Esophagus muscularis mucosa (tissue), 4 donors: ENCODE results near the gene SMIM5. TPM values are rescaled to one million over a fixed set of nuclear protein-coding genes. Genes with fewer than 3 reads are reported as not detected.

Experiments used
- DNase-seq: peaks from one replicate; pipeline ENCODE4 v3.0.0-alpha.2; 2017; ENCODE audit errors: extremely low spot score
- H3K27ac ChIP-seq, 4 donors: fragments of 200-600 bp; sonication (generic); replicated peaks in 1 of 4; 1 replicate in 3 of 4; 2 replicates in 1 of 4; pipeline ENCODE4 v1.5.1; 2016 to 2019; ENCODE audit warnings: mild to moderate bottlenecking in 1 of 4
- H3K27me3 ChIP-seq, 4 donors: fragments of 200-600 bp; sonication (generic); one replicate each; pipeline versions ENCODE4 v1.5.1 to v1.6.0; 2016 to 2019
- H3K36me3 ChIP-seq, 4 donors: fragments of 200-600 bp; sonication (generic); one replicate each; pipeline ENCODE4 v1.5.1; 2016 to 2019
- H3K4me1 ChIP-seq, 4 donors: fragments of 200-600 bp; sonication (generic); one replicate each; pipeline ENCODE4 v1.5.1; 2016 to 2019
- H3K4me3 ChIP-seq, 4 donors: fragments of 200-600 bp; sonication (generic); 1 replicate in 2 of 4; 2 replicates in 2 of 4; pipeline ENCODE4 v1.5.1; 2016 to 2019; ENCODE audit warnings: mild to moderate bottlenecking in 4 of 4, moderate library complexity in 1 of 4
- H3K9me3 ChIP-seq, 4 donors: fragments of 200-600 bp; sonication (generic); 1 replicate in 3 of 4; 2 replicates in 1 of 4; pipeline ENCODE4 v1.5.1; 2016 to 2019
- EP300 ChIP-seq: sonication (generic); formaldehyde crosslinking; IDR thresholded peaks from one replicate; pipeline ENCODE4 v1.6.1; 2017; ENCODE audit warnings: antibody characterized with exemption
- POLR2A ChIP-seq: fragments of 450-650 bp; IDR thresholded peaks from one replicate; pipeline ENCODE4 v1.6.1; 2017; ENCODE audit warnings: antibody characterized with exemption, moderate library complexity, mild to moderate bottlenecking, low read depth
- POLR2AphosphoS5 ChIP-seq, 2 donors: sonication (generic); formaldehyde crosslinking; IDR thresholded peaks; one replicate each; pipeline ENCODE4 v1.6.1; 2017; ENCODE audit warnings: antibody characterized with exemption in 2 of 2
- WGBS: methylation state at CpG from one replicate; pipeline ENCODE4 v1.1.5; 2018; 5-methylcytosine and 5-hydroxymethylcytosine counted together
- intact Hi-C: fragments of 100-400 bp; cut with DNase I; formaldehyde crosslinking; loops from one replicate; pipeline ENCODE4 v1.15.1; 2023
- total RNA-seq, 4 donors: library from RNA; depleted of rRNA; stranded (reverse); fragments of >200 nt; gene quantifications; one replicate each; pipeline versions ENCODE4 v1.1.0 to v1.2.1, GENCODE V29; 2016
- TF ChIP-seq, protein P1 (sequence below), 3 experiments: fragments of 200-600 bp in 2 of 3; fragments of 450-650 bp in 1 of 3; sonication (generic) in 2 of 3; IDR thresholded peaks; one replicate each; pipeline ENCODE4 v1.5.1; 2017 to 2019; ENCODE audit warnings: antibody characterized with exemption in 3 of 3, mild to moderate bottlenecking in 2 of 3, moderate library complexity in 1 of 3

SMIM5 gene
- total RNA-seq, 4 donors from 2014 or later: 4.3 to 6.6 (median 5.6) TPM

DNA sequence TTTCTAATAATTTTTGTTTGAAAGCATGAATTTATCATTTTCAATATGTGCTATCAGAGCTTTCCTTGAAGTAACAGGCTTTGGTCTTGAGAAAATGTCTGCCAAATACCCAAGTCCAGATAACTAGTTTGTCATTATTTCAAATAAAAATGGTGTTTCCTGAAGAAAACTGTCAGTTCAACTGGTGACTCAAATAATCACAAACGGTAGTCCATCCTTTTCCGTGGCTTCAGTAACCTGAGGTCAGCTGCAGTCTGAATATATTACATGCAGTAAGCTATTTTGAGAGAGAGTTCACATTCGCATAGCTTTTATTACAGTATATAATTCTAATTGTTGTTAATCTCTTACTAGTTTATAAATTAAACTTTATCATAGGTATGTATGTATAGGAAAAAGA, 43.2 kb downstream of the SMIM5 start:
- Histone ChIP-seq H3K4me3 (no peak overlapping the region), H3K4me1 (peaks cover 18 to 38% (median 34%) of the 10 kb centered on the region in 4 donors), H3K36me3 (peaks cover 7 to 65% (median 53%) of the 10 kb centered on the region in 4 donors), H3K9me3 (no peaks in the 10 kb centered on the region), H3K27ac (no peak overlapping the region), H3K27me3 (no peaks in the 10 kb centered on the region)
- 60% methylated on average over 3 of the region's 3 CpGs for WGBS
- intact Hi-C loops: no loop called here
- no peak for DNase-seq
- TF ChIP-seq, protein P1, sequence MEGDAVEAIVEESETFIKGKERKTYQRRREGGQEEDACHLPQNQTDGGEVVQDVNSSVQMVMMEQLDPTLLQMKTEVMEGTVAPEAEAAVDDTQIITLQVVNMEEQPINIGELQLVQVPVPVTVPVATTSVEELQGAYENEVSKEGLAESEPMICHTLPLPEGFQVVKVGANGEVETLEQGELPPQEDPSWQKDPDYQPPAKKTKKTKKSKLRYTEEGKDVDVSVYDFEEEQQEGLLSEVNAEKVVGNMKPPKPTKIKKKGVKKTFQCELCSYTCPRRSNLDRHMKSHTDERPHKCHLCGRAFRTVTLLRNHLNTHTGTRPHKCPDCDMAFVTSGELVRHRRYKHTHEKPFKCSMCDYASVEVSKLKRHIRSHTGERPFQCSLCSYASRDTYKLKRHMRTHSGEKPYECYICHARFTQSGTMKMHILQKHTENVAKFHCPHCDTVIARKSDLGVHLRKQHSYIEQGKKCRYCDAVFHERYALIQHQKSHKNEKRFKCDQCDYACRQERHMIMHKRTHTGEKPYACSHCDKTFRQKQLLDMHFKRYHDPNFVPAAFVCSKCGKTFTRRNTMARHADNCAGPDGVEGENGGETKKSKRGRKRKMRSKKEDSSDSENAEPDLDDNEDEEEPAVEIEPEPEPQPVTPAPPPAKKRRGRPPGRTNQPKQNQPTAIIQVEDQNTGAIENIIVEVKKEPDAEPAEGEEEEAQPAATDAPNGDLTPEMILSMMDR (IDR thresholded peaks at IDR 0.05): no peak
- TF ChIP-seq POLR2AphosphoS5 (IDR thresholded peaks at IDR 0.05): no peak
- no peak for TF ChIP-seq EP300

DNA sequence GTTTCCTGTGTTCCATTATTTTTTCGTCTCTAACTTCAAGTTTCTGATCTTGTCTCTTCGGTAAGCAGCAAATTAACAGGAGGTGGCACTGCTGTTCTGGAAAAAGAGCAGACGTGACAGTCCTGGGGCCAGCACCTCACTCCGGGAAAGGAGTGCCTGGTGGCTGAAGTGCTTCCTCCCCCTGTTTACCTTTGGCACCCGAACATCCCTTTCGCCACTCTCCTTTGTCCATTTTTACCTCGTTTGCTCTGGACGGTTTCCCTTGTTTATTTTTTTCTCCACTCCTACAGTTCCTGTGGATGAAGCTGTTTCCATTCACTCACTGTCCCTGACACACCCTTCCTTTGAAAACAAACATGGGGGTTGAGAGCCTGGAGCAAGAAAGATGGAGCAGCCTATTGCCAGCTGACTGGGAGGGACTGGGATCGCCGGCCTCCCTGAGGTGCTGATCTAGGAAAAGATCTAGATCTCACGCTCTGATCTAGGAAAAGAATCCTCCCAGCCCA, 46.5 kb downstream of the SMIM5 start:
- H3K27me3 ChIP-seq: no peaks in the 10 kb centered on the region
- H3K4me1 ChIP-seq: peaks cover 32 to 52% (median 43%) of the 10 kb centered on the region in 4 donors
- H3K27ac ChIP-seq: peak overlapping the region; percentile 48 to 60 (median 52)
- H3K4me3 ChIP-seq: no peak overlapping the region
- no peak for DNase-seq
- WGBS: 60% methylated on average over 11 of the region's 11 CpGs
- intact Hi-C loops: no loop called here
- peaks cover 0 to 40% (median 25%) of the 10 kb centered on the region in 4 donors for H3K36me3 ChIP-seq
- TF ChIP-seq, protein P1 (IDR thresholded peaks at IDR 0.05): peak in 1 of 3 experiments; percentile 13
- TF ChIP-seq POLR2AphosphoS5 (IDR thresholded peaks at IDR 0.05): peak in 1 of 2 donors; percentile 29
- TF ChIP-seq POLR2A: no peak
- H3K9me3 ChIP-seq: no peaks in the 10 kb centered on the region

DNA sequence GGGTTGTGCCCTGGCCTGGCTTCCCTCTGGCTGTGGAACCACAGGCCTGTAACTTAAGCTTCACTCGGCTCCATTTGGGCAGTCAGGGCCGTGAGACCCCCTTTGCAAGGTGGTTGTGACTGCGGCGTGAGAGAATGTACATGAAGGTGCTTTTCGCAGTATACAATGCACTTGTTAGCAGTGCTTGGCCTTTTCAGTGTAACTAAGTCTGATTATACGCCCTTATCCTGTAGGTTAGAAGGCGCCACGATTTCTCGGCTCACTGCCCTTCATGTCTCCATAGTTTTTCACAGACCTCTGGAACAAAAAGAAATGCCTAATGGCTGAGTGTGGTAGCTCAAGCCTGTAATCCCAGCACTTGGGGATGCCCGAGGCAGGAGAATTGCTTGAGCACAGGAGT, 47.2 kb downstream of the SMIM5 start:
- Histone ChIP-seq H3K36me3 (peaks cover 0 to 45% (median 26%) of the 10 kb centered on the region in 4 donors), H3K4me3 (no peak overlapping the region), H3K27me3 (no peaks in the 10 kb centered on the region), H3K9me3 (no peaks in the 10 kb centered on the region), H3K27ac (peak overlapping the region; percentile 48 to 60 (median 52)), H3K4me1 (peaks cover 36 to 53% (median 43%) of the 10 kb centered on the region in 4 donors)
- intact Hi-C loops: no loop called here
- no peak for TF ChIP-seq POLR2A
- TF ChIP-seq EP300: no peak
- no peak for TF ChIP-seq POLR2AphosphoS5 (IDR thresholded peaks at IDR 0.05)
- TF ChIP-seq, protein P1 (IDR thresholded peaks at IDR 0.05): no peak
- WGBS: 92% methylated on average over 10 of the region's 10 CpGs
- no peak for DNase-seq

DNA sequence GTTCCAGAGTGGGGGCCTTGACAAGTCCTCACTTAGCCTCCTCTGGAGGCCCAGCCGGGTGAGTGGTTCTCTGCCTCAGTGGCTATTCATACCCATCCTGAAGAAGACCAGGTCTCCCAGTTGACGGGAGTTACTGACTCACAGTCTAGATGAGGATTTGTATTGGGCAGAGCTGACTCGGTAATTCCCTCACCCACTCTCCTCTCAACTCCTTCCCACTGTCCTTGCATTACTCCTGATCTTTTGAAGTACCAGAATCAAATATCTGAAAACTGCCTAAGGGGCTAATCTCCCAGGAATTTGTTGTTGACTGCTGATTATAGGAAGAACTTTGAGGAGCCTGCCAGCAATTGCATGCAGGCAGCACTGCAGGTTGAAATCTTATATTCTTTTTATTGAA, 48.1 kb downstream of the SMIM5 start:
- TF ChIP-seq POLR2A: no peak
- TF ChIP-seq POLR2AphosphoS5 (IDR thresholded peaks at IDR 0.05): no peak
- no peak for TF ChIP-seq EP300
- TF ChIP-seq, protein P1 (IDR thresholded peaks at IDR 0.05): no peak
- H3K27me3 ChIP-seq: no peaks in the 10 kb centered on the region
- H3K4me3 ChIP-seq: no peak overlapping the region
- no peaks in the 10 kb centered on the region for H3K9me3 ChIP-seq
- peaks cover 44 to 62% (median 50%) of the 10 kb centered on the region in 4 donors for H3K4me1 ChIP-seq
- no peak for DNase-seq
- intact Hi-C loops: no loop called here
- H3K27ac ChIP-seq: peak overlapping the region; percentile 48 to 60 (median 52)
- H3K36me3 ChIP-seq: peaks cover 0 to 39% (median 26%) of the 10 kb centered on the region in 4 donors
- WGBS: 80% methylated on average over 3 of the region's 3 CpGs

DNA sequence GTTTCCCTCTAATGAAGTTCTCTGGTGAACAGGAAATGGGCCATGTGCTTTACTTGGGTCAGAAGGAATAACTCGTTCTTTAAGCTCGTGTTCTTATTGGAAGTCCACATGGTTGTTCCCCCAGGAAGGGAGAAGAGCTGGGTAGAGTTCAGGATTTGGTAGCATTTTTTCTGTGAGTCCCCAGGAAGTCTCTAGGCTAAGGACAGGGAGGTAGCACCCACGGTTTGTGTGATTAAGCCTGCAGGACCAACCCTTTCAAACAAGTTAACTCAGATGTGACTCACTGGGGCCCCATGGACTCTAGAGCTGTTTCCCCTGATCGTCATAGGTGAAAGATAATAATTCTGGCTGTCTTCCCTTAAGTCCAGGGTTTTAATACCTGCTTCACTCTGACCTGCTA, 50.3 kb downstream of the SMIM5 start:
- Histone ChIP-seq H3K27ac (peak overlapping the region in 1 of 4 donors; percentile 1), H3K4me1 (peaks cover 65 to 84% (median 72%) of the 10 kb centered on the region in 4 donors), H3K36me3 (peaks cover 0 to 35% (median 19%) of the 10 kb centered on the region in 4 donors), H3K4me3 (no peak overlapping the region), H3K27me3 (no peaks in the 10 kb centered on the region), H3K9me3 (no peaks in the 10 kb centered on the region)
- intact Hi-C loops: no loop called here
- TF ChIP-seq, protein P1 (IDR thresholded peaks at IDR 0.05): no peak
- TF ChIP-seq EP300: no peak
- TF ChIP-seq POLR2AphosphoS5 (IDR thresholded peaks at IDR 0.05): no peak
- 77% methylated on average over 4 of the region's 4 CpGs for WGBS
- DNase-seq: no peak
